ENCODE results near the gene ENGASE.

Gene ENGASE

DNA sequence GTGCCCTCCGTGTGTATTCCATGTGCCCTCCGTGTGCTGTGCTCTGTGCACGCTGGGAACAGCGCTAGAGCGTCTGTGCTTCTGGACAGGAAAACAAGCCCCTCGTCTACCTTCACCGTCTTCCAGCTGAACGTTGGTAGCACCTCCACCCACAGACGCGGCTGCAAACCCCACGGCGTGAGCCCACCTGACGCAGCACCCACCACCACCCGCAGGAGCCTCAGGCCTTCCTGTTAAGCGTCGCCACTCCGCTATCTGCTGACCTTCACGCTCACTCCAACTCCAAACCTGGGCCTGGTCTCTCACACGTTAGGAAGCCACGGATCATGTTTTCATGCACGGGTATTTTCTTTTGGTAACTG, 56.6 kb downstream of the ENGASE start:
- TF ChIP-seq, protein P1, sequence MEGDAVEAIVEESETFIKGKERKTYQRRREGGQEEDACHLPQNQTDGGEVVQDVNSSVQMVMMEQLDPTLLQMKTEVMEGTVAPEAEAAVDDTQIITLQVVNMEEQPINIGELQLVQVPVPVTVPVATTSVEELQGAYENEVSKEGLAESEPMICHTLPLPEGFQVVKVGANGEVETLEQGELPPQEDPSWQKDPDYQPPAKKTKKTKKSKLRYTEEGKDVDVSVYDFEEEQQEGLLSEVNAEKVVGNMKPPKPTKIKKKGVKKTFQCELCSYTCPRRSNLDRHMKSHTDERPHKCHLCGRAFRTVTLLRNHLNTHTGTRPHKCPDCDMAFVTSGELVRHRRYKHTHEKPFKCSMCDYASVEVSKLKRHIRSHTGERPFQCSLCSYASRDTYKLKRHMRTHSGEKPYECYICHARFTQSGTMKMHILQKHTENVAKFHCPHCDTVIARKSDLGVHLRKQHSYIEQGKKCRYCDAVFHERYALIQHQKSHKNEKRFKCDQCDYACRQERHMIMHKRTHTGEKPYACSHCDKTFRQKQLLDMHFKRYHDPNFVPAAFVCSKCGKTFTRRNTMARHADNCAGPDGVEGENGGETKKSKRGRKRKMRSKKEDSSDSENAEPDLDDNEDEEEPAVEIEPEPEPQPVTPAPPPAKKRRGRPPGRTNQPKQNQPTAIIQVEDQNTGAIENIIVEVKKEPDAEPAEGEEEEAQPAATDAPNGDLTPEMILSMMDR (IDR thresholded peaks at IDR 0.05; ENCODE audit: control insufficient read depth, extremely low read depth, insufficient read depth), result no peak
- no peak for DNase-seq (ENCODE audit: low read depth)
- no peak overlapping the region for H3K4me3 ChIP-seq (ENCODE audit: low read depth, low read length)

DNA sequence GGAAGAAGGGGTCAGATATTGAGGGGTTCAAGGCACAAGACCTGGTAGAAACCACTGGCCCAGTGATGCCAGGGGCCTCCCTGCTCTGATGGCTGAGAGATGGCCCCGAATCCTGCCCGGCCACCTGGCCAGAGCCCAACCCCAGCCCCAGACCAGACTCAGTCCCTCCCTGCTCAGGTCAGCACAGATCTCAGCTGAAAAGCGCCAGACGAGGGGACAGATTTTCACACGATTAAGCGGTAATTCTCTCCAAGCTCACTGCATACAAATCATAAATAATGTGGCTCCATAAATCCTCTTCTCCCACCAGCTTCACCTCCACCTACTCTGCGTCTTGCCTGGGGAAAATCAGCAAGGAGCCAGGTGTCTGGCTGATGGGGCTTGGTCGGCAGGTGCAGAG, 57.1 kb downstream of the ENGASE start:
- TF ChIP-seq, protein P1 (IDR thresholded peaks at IDR 0.05; ENCODE audit: control insufficient read depth, extremely low read depth, insufficient read depth), result no peak
- DNase-seq (ENCODE audit: low read depth), result no peak
- no peak overlapping the region for H3K4me3 ChIP-seq (ENCODE audit: low read depth, low read length)

DNA sequence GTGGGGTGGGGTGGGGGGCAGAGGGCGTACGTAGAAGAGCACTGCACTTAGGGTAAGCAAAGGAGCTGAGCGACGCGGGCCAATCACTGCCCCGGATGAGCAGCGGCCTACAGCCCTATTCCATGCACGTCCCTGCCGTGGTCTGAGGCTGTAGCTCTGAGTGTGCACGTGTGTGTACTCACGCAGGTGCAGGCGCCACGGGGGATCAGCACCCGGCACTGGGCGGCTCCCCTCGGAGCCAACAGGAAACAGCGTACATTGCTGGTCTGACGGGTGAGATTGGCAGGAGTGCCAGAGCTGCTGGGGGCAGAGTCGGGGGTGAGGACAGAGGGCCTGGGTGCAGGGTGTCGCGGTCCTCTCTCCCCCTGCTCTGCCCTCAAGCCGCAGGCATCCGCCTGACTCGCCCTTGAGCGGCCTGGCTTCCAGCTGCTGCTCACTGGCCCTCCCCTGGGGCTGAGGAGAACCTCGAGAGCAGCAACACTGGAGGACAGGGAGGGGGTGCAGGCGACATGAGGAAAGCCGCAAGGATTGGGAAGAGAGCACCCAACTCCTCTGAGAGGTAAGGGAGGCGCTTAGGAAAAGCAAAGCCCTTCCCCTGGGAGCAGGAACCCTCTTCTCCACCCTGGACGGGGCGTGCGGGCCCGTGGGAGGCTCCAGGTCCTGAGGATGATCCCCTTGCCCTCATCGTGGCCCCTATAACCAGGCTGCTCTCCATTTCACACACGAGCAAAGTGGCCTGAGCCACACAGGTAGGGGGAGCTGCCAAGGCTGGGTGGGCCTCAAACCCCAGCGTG, 57.8 kb downstream of the ENGASE start:
- TF ChIP-seq, protein P1 (IDR thresholded peaks at IDR 0.05; ENCODE audit: control insufficient read depth, extremely low read depth, insufficient read depth), result no peak
- no peak overlapping the region for H3K4me3 ChIP-seq (ENCODE audit: low read depth, low read length)
- no peak for DNase-seq (ENCODE audit: low read depth)

DNA sequence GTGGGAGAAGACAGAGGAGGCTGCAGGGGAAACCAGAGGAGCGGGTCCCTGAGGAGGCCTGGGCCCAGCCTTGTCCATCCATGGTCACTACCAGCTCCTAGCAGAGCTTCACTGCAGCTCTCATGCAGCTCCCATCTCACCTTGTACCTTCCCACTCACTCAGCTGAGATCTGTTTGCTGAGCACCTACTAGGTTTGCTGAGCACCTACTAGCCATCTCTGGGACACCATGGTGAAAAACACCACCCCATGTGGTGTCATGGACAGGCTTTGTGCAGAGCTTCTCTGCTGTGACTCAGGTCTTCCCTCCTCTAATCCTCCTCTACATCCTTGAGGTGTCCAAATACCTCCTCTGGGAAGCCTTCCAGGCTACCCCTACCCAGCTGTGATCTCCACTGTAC, 58.6 kb downstream of the ENGASE start:
- no peak for DNase-seq (ENCODE audit: low read depth)

DNA sequence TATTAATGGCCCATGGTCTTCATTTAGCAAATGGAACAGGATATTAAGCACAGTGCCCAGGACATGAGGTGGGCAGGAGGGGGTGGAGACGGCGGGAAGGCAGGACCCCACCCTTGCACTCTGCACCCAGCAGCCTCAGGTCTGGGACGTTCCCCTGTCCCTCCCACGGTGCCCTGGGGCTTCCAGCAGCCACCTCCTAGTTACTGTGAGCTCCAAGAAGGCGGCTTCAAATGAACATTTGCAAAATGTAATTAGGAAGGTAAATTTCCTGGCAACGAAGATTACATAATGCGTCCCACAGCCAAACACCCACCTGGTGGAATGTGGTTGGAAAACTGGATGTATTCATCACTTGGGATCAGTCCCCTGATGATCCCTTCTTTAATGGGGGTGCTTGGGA, 59.4 kb downstream of the ENGASE start:
- TF ChIP-seq, protein P1 (IDR thresholded peaks at IDR 0.05; ENCODE audit: control insufficient read depth, extremely low read depth, insufficient read depth), result no peak
- no peak overlapping the region for H3K4me3 ChIP-seq (ENCODE audit: low read depth, low read length)
- DNase-seq (ENCODE audit: low read depth), result no peak

More for the DNA sequence above, 58.6 kb downstream of the ENGASE start:
- TF ChIP-seq, protein P1 (IDR thresholded peaks at IDR 0.05; ENCODE audit: control insufficient read depth, extremely low read depth, insufficient read depth), result no peak
- no peak overlapping the region for H3K4me3 ChIP-seq (ENCODE audit: low read depth, low read length)

DNA sequence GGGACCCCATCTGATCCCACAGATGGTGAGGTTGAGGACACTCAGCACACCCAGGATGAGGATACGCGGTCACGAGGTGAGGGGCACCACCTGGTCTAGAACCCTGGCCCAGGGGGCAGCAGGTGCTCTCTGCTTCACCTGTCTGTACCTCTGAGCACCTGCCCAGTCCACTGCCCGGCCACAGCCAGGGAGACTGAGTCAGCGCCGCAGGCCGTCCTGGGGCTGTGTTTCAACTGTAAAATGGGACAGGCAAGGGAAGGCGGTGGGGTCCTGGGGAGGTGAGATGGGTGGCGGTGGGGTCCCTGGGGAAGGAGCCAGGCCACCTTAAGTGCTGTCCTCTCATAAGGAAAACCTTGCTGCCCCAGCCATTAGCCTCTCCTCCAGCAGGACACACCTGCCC, 60.4 kb downstream of the ENGASE start:
- TF ChIP-seq, protein P1 (IDR thresholded peaks at IDR 0.05; ENCODE audit: control insufficient read depth, extremely low read depth, insufficient read depth), result no peak
- no peak overlapping the region for H3K4me3 ChIP-seq (ENCODE audit: low read depth, low read length)
- no peak for DNase-seq (ENCODE audit: low read depth)

All from LNCaP clone FGC (cell line).